GM12892 (cell line): ENCODE measurements around the gene LARGE1.

Experiments used
- DNase-seq: peaks from one replicate; pipeline ENCODE4 v3.0.0; 2011; ENCODE audit not compliant: insufficient read length
- FAIRE-seq: peaks from 2 replicates; lab custom pipeline; 2011; peaks lifted over from hg19 to GRCh38; lab: Jason Lieb, UNC
- POLR2A ChIP-seq: IDR thresholded peaks from 2 replicates; pipeline ENCODE4 v1.6.1; 2011; ENCODE audit warnings: low read depth, low read length, control low read depth
- POLR2AphosphoS5 ChIP-seq: IDR thresholded peaks from 2 replicates; pipeline ENCODE4 v1.6.1; 2011; ENCODE audit warnings: low read depth, low read length, control low read depth
- TAF1 ChIP-seq: IDR thresholded peaks from 2 replicates; pipeline ENCODE4 v1.6.1; 2011; ENCODE audit warnings: low read depth, mild to moderate bottlenecking, control low read depth, low read length, borderline replicate concordance

LARGE1 gene

GRCh38 chr22:33717694-33718396 is 202.4 kb downstream of the LARGE1 start:
- no peak for TF ChIP-seq TAF1
- no peak for TF ChIP-seq POLR2A
- no peak for TF ChIP-seq POLR2AphosphoS5
- no peak for DNase-seq
- FAIRE-seq, result no peak

DNA sequence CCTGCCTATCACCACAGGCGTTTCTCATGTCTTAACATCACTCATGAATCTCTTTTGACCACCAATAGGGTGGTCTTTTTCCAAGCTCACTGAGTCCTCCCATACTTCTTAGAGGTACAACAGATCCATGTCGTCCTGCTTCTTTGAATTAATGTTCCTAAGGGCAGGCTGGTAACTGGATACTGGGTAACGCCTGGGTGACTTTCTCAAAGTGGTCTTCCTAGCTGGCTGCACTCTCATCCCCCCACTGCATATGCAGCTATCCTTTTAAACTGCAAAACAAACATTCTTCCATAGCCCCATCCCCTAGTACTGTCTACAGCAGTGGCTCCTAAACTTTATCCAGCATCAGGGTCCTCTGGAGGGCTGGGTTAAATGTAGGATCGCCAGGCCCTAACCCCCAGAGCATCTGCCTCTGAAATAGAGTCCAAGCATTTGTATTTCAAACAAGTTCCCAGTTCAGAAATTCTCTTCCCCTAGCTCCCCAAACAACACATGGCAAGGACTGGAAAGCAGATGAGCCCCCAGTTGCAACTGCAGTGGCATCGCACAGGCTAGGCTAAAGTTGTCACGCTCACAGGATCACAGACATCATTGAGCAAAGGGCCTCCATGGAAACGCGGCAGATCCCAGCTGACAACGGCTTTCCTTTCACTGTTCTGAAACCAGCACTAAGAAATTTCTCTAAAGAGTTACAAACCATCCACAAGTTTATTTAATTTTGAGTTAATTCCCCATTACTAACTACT is 204.9 kb downstream of the LARGE1 start:
- FAIRE-seq, result no peak
- TF ChIP-seq POLR2A (no peak), POLR2AphosphoS5 (no peak), TAF1 (no peak)
- DNase-seq, result no peak

DNA sequence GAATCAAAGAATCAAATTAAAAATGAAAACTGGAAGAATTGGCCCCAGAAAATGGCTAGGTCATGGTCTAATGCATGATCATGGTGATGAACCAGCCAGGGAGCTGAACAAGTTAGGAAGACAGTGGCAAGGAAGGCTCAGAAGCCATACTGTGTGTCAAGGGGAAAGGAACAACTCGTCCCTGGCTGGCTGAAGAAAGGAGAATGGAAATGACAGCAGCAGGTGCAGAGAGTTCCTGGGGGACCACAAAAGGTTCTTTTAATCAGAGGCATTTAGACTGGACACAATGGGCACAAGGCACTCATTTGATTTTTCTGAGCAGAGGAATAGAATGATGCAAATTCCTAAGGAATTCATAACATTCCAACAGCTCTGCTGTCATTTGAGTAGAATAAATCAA is 209.9 kb downstream of the LARGE1 start:
- TF ChIP-seq TAF1 (no peak), POLR2A (no peak), POLR2AphosphoS5 (no peak)
- DNase-seq, result no peak
- FAIRE-seq, result no peak

DNA sequence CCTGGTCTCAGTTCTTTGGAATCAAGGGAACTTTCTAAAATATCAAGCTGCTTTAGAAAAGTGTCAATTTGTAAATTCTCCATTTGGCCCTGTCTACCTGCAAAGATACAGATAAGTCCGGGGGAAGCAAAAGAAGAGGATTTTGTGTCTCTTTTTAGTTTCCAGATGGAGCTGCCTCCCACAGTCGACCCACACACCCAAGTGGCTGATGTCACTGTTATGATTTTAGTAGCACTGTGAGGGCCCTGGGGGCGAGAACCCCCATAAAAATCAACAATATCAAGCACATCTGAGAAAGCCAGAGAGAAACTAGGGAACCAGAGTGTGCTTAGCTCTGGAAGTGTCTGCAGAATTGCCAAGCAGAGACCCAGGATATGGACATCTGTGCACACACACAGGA is 212.7 kb downstream of the LARGE1 start:
- FAIRE-seq (no peak), DNase-seq (no peak)
- no peak for TF ChIP-seq TAF1
- TF ChIP-seq POLR2A, result no peak
- TF ChIP-seq POLR2AphosphoS5, result no peak

- FAIRE-seq (no peak), DNase-seq (no peak)
- no peak for TF ChIP-seq POLR2AphosphoS5
- no peak for TF ChIP-seq POLR2A
- TF ChIP-seq TAF1, result no peak
Measured at GRCh38 chr22:33706100-33706499, 214.2 kb downstream of the LARGE1 start.

GRCh38 chr22:33699176-33699575 is 221.1 kb downstream of the LARGE1 start:
- no peak for TF ChIP-seq POLR2A
- no peak for TF ChIP-seq TAF1
- TF ChIP-seq POLR2AphosphoS5, result no peak
- DNase-seq, result no peak
- FAIRE-seq, result no peak

GRCh38 chr22:33697640-33698039 is 222.6 kb downstream of the LARGE1 start:
- DNase-seq, result no peak
- TF ChIP-seq POLR2AphosphoS5 (no peak), POLR2A (no peak), TAF1 (no peak)
- FAIRE-seq, result no peak

DNA sequence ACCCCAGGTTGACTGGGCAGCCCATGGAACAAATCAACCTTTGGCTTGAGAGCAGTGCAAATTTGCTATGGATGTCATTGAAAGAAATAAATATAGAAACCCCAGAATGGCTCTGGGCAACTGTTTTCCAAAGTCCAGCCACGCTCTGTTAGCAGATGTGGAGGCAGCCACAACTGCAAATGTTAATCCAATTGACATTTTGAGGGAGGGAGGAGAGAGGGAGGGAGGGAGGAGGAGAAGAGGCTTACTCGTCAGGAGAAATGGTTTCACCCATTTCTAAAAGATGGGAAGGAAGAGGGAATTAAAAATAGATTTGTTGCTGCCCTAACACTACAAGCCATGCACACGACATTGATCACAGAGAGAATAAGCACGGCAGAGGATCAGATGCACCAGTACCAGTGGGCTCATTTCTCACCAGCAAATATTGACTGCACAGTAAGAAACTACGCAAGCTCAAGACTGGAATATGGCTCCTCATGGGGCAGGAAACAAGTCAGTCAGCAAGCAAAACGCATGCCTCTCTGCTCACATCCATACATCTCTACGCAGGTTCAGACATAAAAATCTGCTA is 229.1 kb downstream of the LARGE1 start:
- no peak for TF ChIP-seq TAF1
- TF ChIP-seq POLR2A, result no peak
- no peak for TF ChIP-seq POLR2AphosphoS5
- FAIRE-seq (no peak), DNase-seq (no peak)

- DNase-seq (no peak), FAIRE-seq (no peak)
- TF ChIP-seq POLR2A, result no peak
- TF ChIP-seq POLR2AphosphoS5, result no peak
- TF ChIP-seq TAF1, result no peak
Measured at GRCh38 chr22:33688903-33689302, 231.4 kb downstream of the LARGE1 start.

DNA sequence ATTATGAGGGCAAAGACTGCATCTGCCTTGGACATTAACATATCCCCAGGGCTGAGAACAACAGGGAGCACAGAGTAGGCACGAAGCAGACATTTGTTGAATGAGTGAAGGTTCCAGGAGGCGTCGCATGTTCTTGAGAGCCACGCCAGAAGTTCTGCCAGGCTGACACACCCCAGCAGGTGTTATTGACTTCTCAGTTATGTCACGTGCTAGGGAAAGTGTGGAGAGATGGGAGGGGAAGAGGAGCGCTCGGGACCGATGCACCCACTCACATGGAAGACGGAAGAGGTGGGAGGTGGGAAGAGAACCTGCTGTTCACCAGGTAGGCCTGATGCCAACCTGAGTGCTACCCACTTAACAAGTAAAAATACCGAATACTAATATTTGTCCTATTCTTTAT is 232.8 kb downstream of the LARGE1 start:
- DNase-seq, result no peak
- FAIRE-seq, result no peak
- TF ChIP-seq TAF1 (no peak), POLR2AphosphoS5 (no peak), POLR2A (no peak)

GRCh38 chr22:33684087-33684486 is 236.2 kb downstream of the LARGE1 start:
- FAIRE-seq, result no peak
- no peak for TF ChIP-seq POLR2AphosphoS5
- no peak for TF ChIP-seq POLR2A
- no peak for DNase-seq

- DNase-seq (no peak), FAIRE-seq (no peak)
- TF ChIP-seq POLR2A (no peak), POLR2AphosphoS5 (no peak), TAF1 (no peak)
Measured at GRCh38 chr22:33682927-33683326, 237.3 kb downstream of the LARGE1 start.

DNA sequence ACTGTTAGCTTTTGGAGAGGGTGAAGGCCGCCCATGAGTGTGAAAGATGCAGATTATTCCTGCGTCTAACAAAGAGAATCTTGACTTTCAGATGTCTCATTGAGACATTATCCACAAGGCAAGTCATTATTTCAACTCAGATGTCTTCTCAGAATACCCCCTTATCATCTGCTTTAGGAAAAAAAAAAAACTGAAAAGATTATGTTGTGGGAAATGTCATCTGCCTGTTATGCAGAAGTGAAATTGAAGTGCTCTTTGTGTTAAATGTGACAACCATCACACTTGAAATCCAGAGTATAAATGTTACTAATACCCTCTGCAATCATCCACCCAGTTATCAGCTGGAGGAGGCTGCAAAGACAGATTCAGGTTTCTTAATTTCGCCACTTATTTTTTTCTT is 239.6 kb downstream of the LARGE1 start:
- TF ChIP-seq POLR2AphosphoS5, result no peak
- TF ChIP-seq TAF1, result no peak
- TF ChIP-seq POLR2A, result no peak
- DNase-seq, result no peak
- no peak for FAIRE-seq
